ENCODE data around the gene ELOVL7. TPM values are rescaled to one million over a fixed set of nuclear protein-coding genes. Genes with fewer than 3 reads are reported as not detected.

Gene ELOVL7
- total RNA-seq, 1 donor from 2014 or later = 22.1 TPM

DNA sequence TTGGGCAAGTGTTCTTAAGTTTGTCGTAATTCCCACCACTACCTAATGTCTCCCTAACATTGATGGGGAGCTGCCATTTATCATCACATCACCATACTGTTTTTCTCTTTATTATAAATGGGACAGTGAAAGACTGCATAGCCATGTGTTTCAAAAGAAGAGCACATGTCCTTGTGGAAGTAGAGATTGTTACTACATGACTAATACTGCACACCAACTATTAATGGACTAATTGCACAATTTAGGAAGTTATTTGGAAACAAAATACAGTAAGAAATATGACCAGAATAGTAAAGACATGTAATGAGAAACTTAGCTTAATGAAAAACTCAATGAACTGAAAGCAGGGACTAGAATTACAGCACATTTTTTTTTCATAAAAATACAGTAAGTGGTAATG lies 12.0 kb upstream of the ELOVL7 start:
- H3K36me3 ChIP-seq (ENCODE audit: control insufficient read depth, insufficient read depth, low read length) = no peaks in the 10 kb centered on the region
- TF ChIP-seq, protein P1, sequence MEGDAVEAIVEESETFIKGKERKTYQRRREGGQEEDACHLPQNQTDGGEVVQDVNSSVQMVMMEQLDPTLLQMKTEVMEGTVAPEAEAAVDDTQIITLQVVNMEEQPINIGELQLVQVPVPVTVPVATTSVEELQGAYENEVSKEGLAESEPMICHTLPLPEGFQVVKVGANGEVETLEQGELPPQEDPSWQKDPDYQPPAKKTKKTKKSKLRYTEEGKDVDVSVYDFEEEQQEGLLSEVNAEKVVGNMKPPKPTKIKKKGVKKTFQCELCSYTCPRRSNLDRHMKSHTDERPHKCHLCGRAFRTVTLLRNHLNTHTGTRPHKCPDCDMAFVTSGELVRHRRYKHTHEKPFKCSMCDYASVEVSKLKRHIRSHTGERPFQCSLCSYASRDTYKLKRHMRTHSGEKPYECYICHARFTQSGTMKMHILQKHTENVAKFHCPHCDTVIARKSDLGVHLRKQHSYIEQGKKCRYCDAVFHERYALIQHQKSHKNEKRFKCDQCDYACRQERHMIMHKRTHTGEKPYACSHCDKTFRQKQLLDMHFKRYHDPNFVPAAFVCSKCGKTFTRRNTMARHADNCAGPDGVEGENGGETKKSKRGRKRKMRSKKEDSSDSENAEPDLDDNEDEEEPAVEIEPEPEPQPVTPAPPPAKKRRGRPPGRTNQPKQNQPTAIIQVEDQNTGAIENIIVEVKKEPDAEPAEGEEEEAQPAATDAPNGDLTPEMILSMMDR (IDR thresholded peaks at IDR 0.05; ENCODE audit: insufficient read depth, low read length, severe bottlenecking) = no peak
- H3K27me3 ChIP-seq (ENCODE audit: control insufficient read depth, insufficient read depth, low read length) = no peaks in the 10 kb centered on the region
- DNase-seq (ENCODE audit: low read depth) (peak; percentile 87), FAIRE-seq (no peak)
- H3K4me3 ChIP-seq (ENCODE audit: low read depth, low read length) = no peak overlapping the region

DNA sequence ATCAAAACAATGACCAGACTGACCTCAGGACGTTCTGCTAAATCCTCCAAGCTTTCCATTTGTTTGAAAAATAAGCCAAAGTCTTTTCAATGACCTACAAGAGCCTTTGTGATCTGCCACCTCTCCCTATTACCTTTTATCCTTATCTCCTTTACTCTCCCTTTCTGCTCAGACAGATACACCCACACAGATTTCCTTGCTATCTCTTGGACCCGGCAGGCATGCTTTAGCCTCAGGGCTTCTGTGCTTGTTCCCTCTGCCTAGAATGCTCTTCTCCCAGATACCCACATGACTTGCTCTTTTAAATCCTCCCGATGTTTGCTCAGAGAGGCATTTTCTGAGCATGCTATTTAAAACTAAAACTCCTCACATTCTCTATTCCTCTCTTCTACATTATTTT lies 8.9 kb upstream of the ELOVL7 start:
- TF ChIP-seq, protein P1 (IDR thresholded peaks at IDR 0.05; ENCODE audit: insufficient read depth, low read length, severe bottlenecking) = no peak
- no peaks in the 10 kb centered on the region for H3K27me3 ChIP-seq (ENCODE audit: control insufficient read depth, insufficient read depth, low read length)
- H3K36me3 ChIP-seq (ENCODE audit: control insufficient read depth, insufficient read depth, low read length) = no peaks in the 10 kb centered on the region
- FAIRE-seq (no peak), DNase-seq (ENCODE audit: low read depth) (no peak)
- no peak overlapping the region for H3K4me3 ChIP-seq (ENCODE audit: low read depth, low read length)

DNA sequence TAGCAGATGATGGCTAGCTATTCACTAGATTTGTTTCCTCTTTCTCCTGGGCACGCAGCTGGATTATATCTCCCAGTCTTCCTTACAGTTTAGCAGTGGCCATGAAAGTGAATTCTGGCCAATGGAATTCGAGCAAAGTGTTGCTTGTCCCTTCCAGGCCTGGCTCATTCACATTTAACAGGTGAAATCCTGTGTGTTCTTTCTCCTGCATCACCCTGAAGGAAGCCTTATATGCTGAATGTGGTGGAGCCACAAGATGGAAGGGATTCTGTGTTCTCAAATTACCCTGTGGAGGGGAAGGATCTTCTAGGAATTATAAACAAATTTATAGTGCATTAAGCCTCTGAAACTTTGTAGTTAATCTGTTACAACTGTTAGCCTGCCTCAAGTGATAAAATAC lies 8.2 kb upstream of the ELOVL7 start:
- Histone ChIP-seq H3K27me3 (ENCODE audit: control insufficient read depth, insufficient read depth, low read length) (no peaks in the 10 kb centered on the region), H3K36me3 (ENCODE audit: control insufficient read depth, insufficient read depth, low read length) (no peaks in the 10 kb centered on the region), H3K4me3 (ENCODE audit: low read depth, low read length) (no peak overlapping the region)
- DNase-seq (ENCODE audit: low read depth) (no peak), FAIRE-seq (no peak)
- TF ChIP-seq, protein P1 (IDR thresholded peaks at IDR 0.05; ENCODE audit: insufficient read depth, low read length, severe bottlenecking) = no peak

DNA sequence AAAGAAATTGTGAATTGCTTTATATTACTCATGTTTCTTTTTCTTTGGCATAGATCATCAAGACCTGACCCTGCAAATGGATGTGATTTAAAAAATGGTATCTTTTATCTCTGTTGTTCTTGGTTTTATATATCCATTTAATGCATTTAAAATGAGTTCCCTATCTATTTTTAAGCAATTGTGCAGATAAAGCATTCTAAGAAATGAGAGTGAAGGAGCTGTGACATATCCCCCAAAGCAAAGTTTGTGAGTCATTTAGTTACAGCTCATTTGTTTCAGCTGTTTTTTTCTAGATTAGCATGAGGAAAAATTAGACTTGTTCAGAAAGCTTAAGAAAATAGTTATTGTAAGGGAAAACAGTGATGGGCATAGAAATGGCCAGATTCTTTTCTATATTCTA lies 7.6 kb upstream of the ELOVL7 start:
- TF ChIP-seq, protein P1 (IDR thresholded peaks at IDR 0.05; ENCODE audit: insufficient read depth, low read length, severe bottlenecking) = no peak
- H3K27me3 ChIP-seq (ENCODE audit: control insufficient read depth, insufficient read depth, low read length) = no peaks in the 10 kb centered on the region
- DNase-seq (ENCODE audit: low read depth) = peak; percentile 50
- no peak overlapping the region for H3K4me3 ChIP-seq (ENCODE audit: low read depth, low read length)
- FAIRE-seq = no peak
- H3K36me3 ChIP-seq (ENCODE audit: control insufficient read depth, insufficient read depth, low read length) = no peaks in the 10 kb centered on the region

DNA sequence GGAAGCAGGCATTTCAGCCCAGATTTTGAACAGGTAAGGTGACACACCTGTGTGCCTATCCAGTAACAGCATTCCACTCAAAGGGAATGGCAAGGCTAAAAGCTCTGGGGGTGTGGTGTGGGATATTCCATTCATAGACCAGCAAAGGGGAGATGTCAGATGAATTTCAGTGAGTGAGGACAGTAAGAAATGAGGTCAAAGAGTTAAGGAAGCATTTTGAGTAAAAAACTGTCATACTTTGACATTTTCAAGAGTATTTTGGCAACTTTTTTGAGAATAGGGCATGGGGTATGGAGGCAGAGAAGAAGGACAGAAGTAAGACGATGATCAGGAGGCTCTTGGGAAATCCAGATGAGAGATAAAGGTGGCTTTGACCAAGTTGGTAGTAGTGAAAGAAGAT lies 2.2 kb upstream of the ELOVL7 start:
- FAIRE-seq (no peak), DNase-seq (ENCODE audit: low read depth) (no peak)
- Histone ChIP-seq H3K27me3 (ENCODE audit: control insufficient read depth, insufficient read depth, low read length) (no peaks in the 10 kb centered on the region), H3K36me3 (ENCODE audit: control insufficient read depth, insufficient read depth, low read length) (no peaks in the 10 kb centered on the region), H3K4me3 (ENCODE audit: low read depth, low read length) (no peak overlapping the region)
- TF ChIP-seq, protein P1 (IDR thresholded peaks at IDR 0.05; ENCODE audit: insufficient read depth, low read length, severe bottlenecking) = no peak

DNA sequence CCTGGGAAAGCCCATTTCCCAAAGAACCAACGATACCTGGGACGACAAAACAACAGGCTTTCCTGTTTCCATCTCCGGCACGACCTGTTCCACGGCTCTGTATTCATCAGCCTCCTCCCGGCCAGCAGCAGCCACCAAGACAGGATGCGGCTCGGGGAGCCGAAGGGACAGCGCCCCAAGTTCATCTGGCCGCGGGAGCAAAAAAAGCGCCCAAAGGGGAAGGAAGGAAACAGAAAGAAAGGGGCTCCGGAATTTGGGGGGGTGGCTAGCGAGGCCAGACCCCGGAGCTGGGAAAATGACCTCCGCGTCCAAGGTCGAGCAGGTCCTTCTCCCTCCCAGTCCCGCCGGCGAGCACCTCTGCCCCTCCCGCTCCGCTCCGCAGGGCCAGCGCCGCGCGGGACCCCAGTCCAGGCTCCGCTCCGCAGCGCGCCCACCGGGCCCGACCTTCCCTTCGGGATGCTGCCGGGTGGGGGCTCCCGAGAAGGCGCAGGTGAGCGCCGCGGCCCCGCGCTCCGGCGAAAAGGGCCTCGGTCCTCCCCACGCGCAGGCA lies 608 bp downstream of the ELOVL7 start:
- H3K27me3 ChIP-seq (ENCODE audit: control insufficient read depth, insufficient read depth, low read length) = no peaks in the 10 kb centered on the region
- TF ChIP-seq, protein P1 (IDR thresholded peaks at IDR 0.05; ENCODE audit: insufficient read depth, low read length, severe bottlenecking) = no peak
- DNase-seq (ENCODE audit: low read depth) = peak; percentile 18
- H3K4me3 ChIP-seq (ENCODE audit: low read depth, low read length) = peak overlapping the region; percentile 83
- FAIRE-seq = no peak
- H3K36me3 ChIP-seq (ENCODE audit: control insufficient read depth, insufficient read depth, low read length) = no peaks in the 10 kb centered on the region

Measured in bronchial epithelial cell (primary cell).